Parathyroid adenoma (tissue), 2 donors: ENCODE measurements around the gene FANCF.

Source experiments
- H2AFZ ChIP-seq: fragments of 300-600 bp; sonication (generic); one replicate; pipeline ENCODE4 v1.7.0; 2017; ENCODE audit warnings: antibody characterized with exemption, mild to moderate bottlenecking
- H3K27ac ChIP-seq: fragments of 300-600 bp; sonication (generic); one replicate; pipeline ENCODE4 v1.7.0; 2017
- H3K27me3 ChIP-seq: fragments of 300-600 bp; sonication (generic); one replicate; pipeline ENCODE4 v1.7.0; 2017; ENCODE audit warnings: low read length; ENCODE audit not compliant: control insufficient read depth, insufficient read depth
- H3K36me3 ChIP-seq: fragments of 300-600 bp; sonication (generic); one replicate; pipeline ENCODE4 v1.7.0; 2017; ENCODE audit warnings: low read length; ENCODE audit not compliant: control insufficient read depth, insufficient read depth
- H3K4me1 ChIP-seq: fragments of 300-600 bp; sonication (generic); one replicate; pipeline ENCODE4 v1.7.0; 2017; ENCODE audit warnings: control low read depth
- H3K4me2 ChIP-seq: fragments of 300-600 bp; sonication (generic); one replicate; pipeline ENCODE4 v1.7.0; 2017; ENCODE audit warnings: low read length
- H3K4me3 ChIP-seq: fragments of 300-600 bp; sonication (generic); one replicate; pipeline ENCODE4 v1.7.0; 2017; ENCODE audit warnings: low read depth, low read length
- H3K79me2 ChIP-seq: fragments of 300-600 bp; sonication (generic); one replicate; pipeline ENCODE4 v1.7.0; 2017; ENCODE audit warnings: control low read depth
- H3K9ac ChIP-seq: fragments of 300-600 bp; sonication (generic); one replicate; pipeline ENCODE4 v1.7.0; 2017; ENCODE audit warnings: mild to moderate bottlenecking
- H3K9me3 ChIP-seq: fragments of 300-600 bp; sonication (generic); one replicate; pipeline ENCODE4 v1.7.0; 2017; ENCODE audit warnings: low read length; ENCODE audit not compliant: control insufficient read depth
- TF ChIP-seq, protein P1 (sequence below): fragments of 300-600 bp; sonication (generic); IDR thresholded peaks from one replicate; pipeline ENCODE4 v1.7.0; 2017; ENCODE audit warnings: antibody characterized with exemption, mild to moderate bottlenecking
- donor health status: primary hyperparathyroidism.

FANCF gene

DNA sequence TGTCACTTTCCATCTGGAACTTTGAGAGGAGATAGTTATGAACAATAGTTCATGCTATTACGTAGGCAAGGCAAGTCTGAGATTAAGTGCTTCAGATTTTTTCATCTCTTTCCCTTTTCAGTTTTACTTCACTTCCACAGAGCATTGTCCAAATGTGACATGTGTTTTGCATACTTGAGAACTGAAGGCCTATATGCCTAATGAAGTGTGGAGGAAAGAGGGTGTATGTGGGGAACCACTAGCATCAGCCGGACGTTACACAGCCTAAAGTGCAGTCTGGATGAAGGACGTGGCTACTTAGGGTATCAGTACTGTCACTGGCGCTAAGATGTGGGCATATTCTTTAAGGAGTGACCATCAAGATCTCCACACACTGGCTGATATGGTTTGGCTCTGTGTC is 26.2 kb downstream of the FANCF start:
- Histone ChIP-seq H3K79me2 (no peaks in the 10 kb centered on the region), H3K4me3 (no peak overlapping the region), H3K9me3 (no peaks in the 10 kb centered on the region), H2AFZ (no peak overlapping the region), H3K9ac (no peak overlapping the region), H3K4me1 (no peaks in the 10 kb centered on the region), H3K4me2 (no peak overlapping the region), H3K27me3 (no peaks in the 10 kb centered on the region), H3K36me3 (no peaks in the 10 kb centered on the region), H3K27ac (no peak overlapping the region)
- TF ChIP-seq, protein P1, sequence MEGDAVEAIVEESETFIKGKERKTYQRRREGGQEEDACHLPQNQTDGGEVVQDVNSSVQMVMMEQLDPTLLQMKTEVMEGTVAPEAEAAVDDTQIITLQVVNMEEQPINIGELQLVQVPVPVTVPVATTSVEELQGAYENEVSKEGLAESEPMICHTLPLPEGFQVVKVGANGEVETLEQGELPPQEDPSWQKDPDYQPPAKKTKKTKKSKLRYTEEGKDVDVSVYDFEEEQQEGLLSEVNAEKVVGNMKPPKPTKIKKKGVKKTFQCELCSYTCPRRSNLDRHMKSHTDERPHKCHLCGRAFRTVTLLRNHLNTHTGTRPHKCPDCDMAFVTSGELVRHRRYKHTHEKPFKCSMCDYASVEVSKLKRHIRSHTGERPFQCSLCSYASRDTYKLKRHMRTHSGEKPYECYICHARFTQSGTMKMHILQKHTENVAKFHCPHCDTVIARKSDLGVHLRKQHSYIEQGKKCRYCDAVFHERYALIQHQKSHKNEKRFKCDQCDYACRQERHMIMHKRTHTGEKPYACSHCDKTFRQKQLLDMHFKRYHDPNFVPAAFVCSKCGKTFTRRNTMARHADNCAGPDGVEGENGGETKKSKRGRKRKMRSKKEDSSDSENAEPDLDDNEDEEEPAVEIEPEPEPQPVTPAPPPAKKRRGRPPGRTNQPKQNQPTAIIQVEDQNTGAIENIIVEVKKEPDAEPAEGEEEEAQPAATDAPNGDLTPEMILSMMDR = no peak

DNA sequence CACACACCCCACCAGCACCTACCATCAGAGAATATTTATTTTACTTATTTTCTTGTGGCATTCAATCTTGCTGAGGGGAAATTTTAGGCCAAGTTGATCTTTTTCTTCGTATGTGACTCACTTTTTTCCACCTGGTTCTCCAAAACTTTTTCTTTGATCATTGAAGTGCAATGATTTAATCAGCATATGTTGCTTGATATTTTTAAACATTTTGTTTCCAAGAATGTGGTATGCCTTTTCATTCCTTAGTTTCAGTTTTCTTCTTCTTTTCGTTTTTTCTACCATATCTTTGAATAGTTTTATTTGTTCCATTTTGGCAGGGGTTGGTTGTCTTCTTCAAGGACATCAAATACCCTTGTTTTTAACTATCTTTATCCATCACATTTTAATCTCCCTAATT is 28.6 kb downstream of the FANCF start:
- H3K9ac ChIP-seq = no peak overlapping the region
- TF ChIP-seq, protein P1 = no peak
- H3K27me3 ChIP-seq = no peaks in the 10 kb centered on the region
- no peaks in the 10 kb centered on the region for H3K9me3 ChIP-seq
- H3K36me3 ChIP-seq = no peaks in the 10 kb centered on the region
- H3K4me1 ChIP-seq = no peaks in the 10 kb centered on the region
- no peak overlapping the region for H3K4me3 ChIP-seq
- no peaks in the 10 kb centered on the region for H3K79me2 ChIP-seq
- no peak overlapping the region for H3K4me2 ChIP-seq
- H3K27ac ChIP-seq = no peak overlapping the region
- no peak overlapping the region for H2AFZ ChIP-seq

DNA sequence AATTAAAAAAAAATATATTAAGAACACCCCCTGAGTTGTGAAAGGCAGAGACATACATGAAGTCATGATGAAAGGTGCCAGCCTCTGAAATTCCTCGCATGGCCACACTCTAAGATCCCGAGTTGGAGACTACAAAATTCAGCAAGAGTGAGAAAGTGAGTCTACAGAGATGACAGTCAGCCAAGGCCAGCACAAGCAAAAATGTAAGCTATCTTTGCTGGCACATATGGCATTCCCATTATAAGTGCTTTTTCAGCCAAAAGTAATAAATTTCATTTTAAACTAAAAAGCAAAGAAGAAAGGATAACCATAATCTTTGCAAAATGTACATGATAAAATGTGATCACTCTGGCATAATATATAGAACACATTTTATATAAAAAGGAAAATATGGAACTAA is 40.6 kb downstream of the FANCF start:
- Histone ChIP-seq H3K4me1 (no peaks in the 10 kb centered on the region), H3K4me2 (no peak overlapping the region), H3K9me3 (no peaks in the 10 kb centered on the region), H3K9ac (no peak overlapping the region), H2AFZ (no peak overlapping the region), H3K4me3 (no peak overlapping the region), H3K27ac (no peak overlapping the region), H3K27me3 (no peaks in the 10 kb centered on the region), H3K36me3 (no peaks in the 10 kb centered on the region), H3K79me2 (no peaks in the 10 kb centered on the region)
- TF ChIP-seq, protein P1 = no peak

- no peak overlapping the region for H2AFZ ChIP-seq
Measured at GRCh38 chr11:22583963-22584492, 41.6 kb downstream of the FANCF start.

GRCh38 chr11:22582151-22582410 is 43.5 kb downstream of the FANCF start:
- Histone ChIP-seq H3K27ac (no peak overlapping the region), H3K79me2 (no peaks in the 10 kb centered on the region), H3K27me3 (no peaks in the 10 kb centered on the region), H2AFZ (no peak overlapping the region), H3K4me2 (no peak overlapping the region), H3K9ac (no peak overlapping the region), H3K4me3 (no peak overlapping the region), H3K9me3 (no peaks in the 10 kb centered on the region), H3K36me3 (no peaks in the 10 kb centered on the region), H3K4me1 (no peaks in the 10 kb centered on the region)
- TF ChIP-seq, protein P1 = no peak

More at GRCh38 chr11:22583963-22584492, 41.6 kb downstream of the FANCF start:
- no peak overlapping the region for H3K4me2 ChIP-seq
- H3K9ac ChIP-seq = no peak overlapping the region
- no peaks in the 10 kb centered on the region for H3K79me2 ChIP-seq
- TF ChIP-seq, protein P1 = no peak
- no peaks in the 10 kb centered on the region for H3K4me1 ChIP-seq
- no peaks in the 10 kb centered on the region for H3K9me3 ChIP-seq
- no peaks in the 10 kb centered on the region for H3K36me3 ChIP-seq
- H3K27ac ChIP-seq = no peak overlapping the region
- no peak overlapping the region for H3K4me3 ChIP-seq
- no peaks in the 10 kb centered on the region for H3K27me3 ChIP-seq
